A549 (cell line): ENCODE data around the gene AMOTL1. TPM values are rescaled to one million over a fixed set of nuclear protein-coding genes. Genes with fewer than 3 reads are reported as not detected.
A peak's percentile ranks its signal among the peaks of the same experiment; 100 is the strongest.

ENCODE experiments used
- ATAC-seq, 2 experiments: fragments of 200-7000 bp in 1 of 2; fragments of >200 bp in 1 of 2; cut with Nextera tagmentation in 1 of 2; cut with Tn5 transposase in 1 of 2; 3 replicates each; pipeline versions ENCODE4 v1.8.0 to v1.9.1; 2018 to 2020; ENCODE audit warnings: mild to moderate bottlenecking in 1 of 2, moderate library complexity in 1 of 2
- CTCF ChIA-PET: fragments of 300-600 bp; sonication (Branson Sonifier 250); formaldehyde crosslinking; extraction: SDS; loops from one replicate; lab custom pipeline; 2021; ENCODE audit warnings: antibody characterized with exemption, inconsistent platforms; lab: Yijun Ruan, JAX
- POLR2A ChIA-PET: fragments of 350-600 bp; formaldehyde crosslinking; extraction: SDS; loops from one replicate; lab custom pipeline; 2021; ENCODE audit warnings: antibody characterized with exemption, inconsistent platforms; lab: Yijun Ruan, JAX
- DNase-seq, 2 experiments: peaks; one replicate each; pipeline versions ENCODE4 v3.0.0 to v3.0.0-alpha.2; 2011 to 2016; ENCODE audit warnings: low read depth in 1 of 2, low spot score in 1 of 2
- FAIRE-seq: peaks from 2 replicates; lab custom pipeline; 2011; peaks lifted over from hg19 to GRCh38; lab: Jason Lieb, UNC
- H3K27ac ChIP-seq, 2 experiments: fragments of >200 bp; sonication (Bioruptor Twin); formaldehyde crosslinking; 3 replicates each; pipeline ENCODE4 v1.5.1; 2016 to 2017
- H3K4me1 ChIP-seq: fragments of >200 bp; sonication (Bioruptor Twin); formaldehyde crosslinking; 3 replicates; pipeline ENCODE4 v1.6.1; 2016
- H3K4me2 ChIP-seq: fragments of >200 bp; sonication (Bioruptor Twin); formaldehyde crosslinking; 3 replicates; pipeline ENCODE4 v1.6.1; 2016
- H3K4me3 ChIP-seq: fragments of >200 bp; sonication (Bioruptor Twin); formaldehyde crosslinking; 3 replicates; pipeline ENCODE4 v1.5.1; 2016
- H3K9me3 ChIP-seq: fragments of >200 bp; sonication (Bioruptor Twin); formaldehyde crosslinking; 3 replicates; pipeline ENCODE4 v1.6.1; 2016
- CEBPB ChIP-seq, 2 experiments: fragments of >200 bp in 1 of 2; sonication (Bioruptor Twin) in 1 of 2; formaldehyde crosslinking in 1 of 2; IDR thresholded peaks; 2 replicates each; pipeline ENCODE4 v1.6.1; 2012 to 2016
- CHD4 ChIP-seq: fragments of 200-600 bp; sonication (generic); IDR thresholded peaks from 2 replicates; pipeline ENCODE4 v1.6.1; 2016; ENCODE audit warnings: antibody characterized with exemption, mild to moderate bottlenecking, borderline replicate concordance
- EHF ChIP-seq: fragments of 250-450 bp; sonication (Bioruptor Pico); IDR thresholded peaks from 2 replicates; pipeline ENCODE4 v1.5.0; 2020; ENCODE audit warnings: mild to moderate bottlenecking
- FOSL2 ChIP-seq, 2 experiments: fragments of 450-650 bp in 1 of 2; fragments of >200 bp in 1 of 2; sonication (Bioruptor Twin) in 1 of 2; formaldehyde crosslinking; IDR thresholded peaks; 2 replicates each; pipeline versions ENCODE4 v1.5.0 to v1.6.1; 2016 to 2020; ENCODE audit warnings: mild to moderate bottlenecking in 1 of 2, moderate library complexity in 1 of 2
- FOXS1 ChIP-seq: fragments of 250-450 bp; sonication (Bioruptor Pico); IDR thresholded peaks from 2 replicates; pipeline ENCODE4 v1.5.0; 2020; ENCODE audit warnings: mild to moderate bottlenecking, moderate library complexity
- HOXB5 ChIP-seq: fragments of 250-450 bp; sonication (Bioruptor Pico); IDR thresholded peaks from 2 replicates; pipeline ENCODE4 v1.5.0; 2020; ENCODE audit warnings: mild to moderate bottlenecking, moderate library complexity
- JUN ChIP-seq, 2 experiments: fragments of >200 bp; sonication (Bioruptor Twin); formaldehyde crosslinking; IDR thresholded peaks; 2 replicates in 1 of 2; 3 replicates in 1 of 2; pipeline ENCODE4 v1.6.1; 2016 to 2017
- KDM1A ChIP-seq: fragments of 200-600 bp; sonication (generic); IDR thresholded peaks from 2 replicates; pipeline ENCODE4 v1.6.1; 2016; ENCODE audit warnings: low read depth, mild to moderate bottlenecking
- MAFK ChIP-seq: fragments of 450-650 bp; IDR thresholded peaks from 2 replicates; pipeline ENCODE4 v1.6.1; 2014; ENCODE audit not compliant: partially characterized antibody
- NPAS2 ChIP-seq: fragments of 250-450 bp; sonication (Bioruptor Pico); IDR thresholded peaks from 2 replicates; pipeline ENCODE4 v1.8.0; 2022; ENCODE audit warnings: mild to moderate bottlenecking, moderate library complexity, borderline replicate concordance
- PHF8 ChIP-seq: fragments of 200-600 bp; sonication (generic); IDR thresholded peaks from 2 replicates; pipeline ENCODE4 v1.6.1; 2016; ENCODE audit warnings: low read depth, mild to moderate bottlenecking, antibody characterized with exemption, moderate library complexity, borderline replicate concordance
- ZC3H11A ChIP-seq: fragments of 450-650 bp; IDR thresholded peaks from 2 replicates; pipeline ENCODE4 v1.6.1; 2014; ENCODE audit warnings: antibody characterized with exemption, mild to moderate bottlenecking
- WGBS: methylation state at CpG from one replicate; pipeline ENCODE4 v1.1.6; 2017; ENCODE audit errors: missing lambda C conversion rate; 5-methylcytosine and 5-hydroxymethylcytosine counted together
- polyA plus RNA-seq, 4 experiments: library from polyadenylated mRNA; depleted of rRNA in 3 of 4; stranded (reverse); fragments of >200 nt; fragmentation: RNase III in 1 of 4; extraction: RNeasy Plus Mini Kit Qiagen cat#74134 plus additional on column Dnase treatment in 1 of 4; gene quantifications; 2 replicates in 3 of 4; 3 replicates in 1 of 4; pipeline ENCODE4 v1.2.3, GENCODE V29; 2011 to 2017
- TF ChIP-seq, protein P1 (sequence below): IDR thresholded peaks from 2 replicates; pipeline ENCODE4 v1.6.1; 2012
- TF ChIP-seq, protein P2 (sequence below): fragments of 200-600 bp; sonication (generic); IDR thresholded peaks from 2 replicates; pipeline ENCODE4 v1.6.1; 2016; ENCODE audit warnings: antibody characterized with exemption, mild to moderate bottlenecking, moderate library complexity
- TF ChIP-seq, protein P3 (sequence below): fragments of >200 bp; sonication (Bioruptor Twin); formaldehyde crosslinking; IDR thresholded peaks from 3 replicates; pipeline ENCODE4 v1.6.1; 2016
- TF ChIP-seq, protein P4 (sequence below): fragments of 250-450 bp; sonication (Bioruptor Pico); IDR thresholded peaks from 2 replicates; pipeline ENCODE4 v1.5.0; 2021; ENCODE audit warnings: mild to moderate bottlenecking, moderate library complexity, borderline replicate concordance

Gene AMOTL1
- polyA plus RNA-seq, 2 of the 4 experiments (the other 2 are of a cell fraction): 3.9 to 12.2 TPM

DNA sequence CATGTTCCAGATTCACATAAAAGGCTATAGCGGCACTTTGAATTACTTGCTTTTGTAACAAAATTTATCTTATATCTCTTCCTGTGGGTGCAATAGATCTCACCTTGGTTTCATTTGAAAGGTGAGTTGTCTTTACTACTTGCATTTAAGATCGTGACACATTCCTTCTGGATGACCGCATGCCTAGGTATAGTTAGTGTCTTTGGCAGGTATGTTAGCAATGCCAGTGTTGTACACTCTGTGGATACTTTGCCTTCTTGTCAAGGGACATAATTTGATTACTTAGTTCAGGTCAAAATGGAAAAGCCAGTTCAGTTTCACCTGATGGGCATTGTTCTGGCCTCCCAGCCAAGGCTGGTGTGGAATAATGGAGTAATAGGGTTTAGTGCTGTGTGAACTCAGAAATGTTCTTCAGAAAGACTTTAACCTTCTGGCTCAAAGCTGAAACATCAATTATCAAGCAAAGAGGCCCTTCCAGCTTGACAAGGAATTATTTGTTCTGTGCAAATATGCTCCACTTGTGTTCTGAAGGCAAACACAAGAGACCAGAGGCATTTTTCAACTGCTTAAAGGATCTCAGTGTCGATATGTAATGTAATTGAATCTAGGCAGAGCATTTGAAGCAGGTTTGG is 64.6 kb downstream of the AMOTL1 start:
- ChIA-PET POLR2A (no interaction called here), CTCF (no interaction called here)
- H3K4me3 ChIP-seq: no peak overlapping the region
- no peak for DNase-seq
- no peak for FAIRE-seq
- no peak overlapping the region for H3K4me2 ChIP-seq
- no peaks in the 10 kb centered on the region for H3K9me3 ChIP-seq
- TF ChIP-seq CEBPB (IDR thresholded peaks at IDR 0.05) (no peak), PHF8 (no peak), JUN (IDR thresholded peaks at IDR 0.05) (no peak), KDM1A (no peak), FOSL2 (IDR thresholded peaks at IDR 0.05) (no peak), FOSL2 (CRISPR knock-in tag; IDR thresholded peaks at IDR 0.05) (no peak), CHD4 (no peak), NPAS2 (no peak), EHF (CRISPR knock-in tag) (no peak), HOXB5 (CRISPR knock-in tag) (no peak)
- TF ChIP-seq, protein P1, sequence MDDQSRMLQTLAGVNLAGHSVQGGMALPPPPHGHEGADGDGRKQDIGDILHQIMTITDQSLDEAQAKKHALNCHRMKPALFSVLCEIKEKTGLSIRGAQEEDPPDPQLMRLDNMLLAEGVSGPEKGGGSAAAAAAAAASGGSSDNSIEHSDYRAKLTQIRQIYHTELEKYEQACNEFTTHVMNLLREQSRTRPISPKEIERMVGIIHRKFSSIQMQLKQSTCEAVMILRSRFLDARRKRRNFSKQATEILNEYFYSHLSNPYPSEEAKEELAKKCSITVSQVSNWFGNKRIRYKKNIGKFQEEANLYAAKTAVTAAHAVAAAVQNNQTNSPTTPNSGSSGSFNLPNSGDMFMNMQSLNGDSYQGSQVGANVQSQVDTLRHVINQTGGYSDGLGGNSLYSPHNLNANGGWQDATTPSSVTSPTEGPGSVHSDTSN: no peak
- peaks cover 19% of the 10 kb centered on the region for H3K4me1 ChIP-seq
- no peak; a peak in 1 of 6 replicates for ATAC-seq
- H3K27ac ChIP-seq: no peak overlapping the region
- WGBS: 74% methylated on average over 4 of the region's 4 CpGs

DNA sequence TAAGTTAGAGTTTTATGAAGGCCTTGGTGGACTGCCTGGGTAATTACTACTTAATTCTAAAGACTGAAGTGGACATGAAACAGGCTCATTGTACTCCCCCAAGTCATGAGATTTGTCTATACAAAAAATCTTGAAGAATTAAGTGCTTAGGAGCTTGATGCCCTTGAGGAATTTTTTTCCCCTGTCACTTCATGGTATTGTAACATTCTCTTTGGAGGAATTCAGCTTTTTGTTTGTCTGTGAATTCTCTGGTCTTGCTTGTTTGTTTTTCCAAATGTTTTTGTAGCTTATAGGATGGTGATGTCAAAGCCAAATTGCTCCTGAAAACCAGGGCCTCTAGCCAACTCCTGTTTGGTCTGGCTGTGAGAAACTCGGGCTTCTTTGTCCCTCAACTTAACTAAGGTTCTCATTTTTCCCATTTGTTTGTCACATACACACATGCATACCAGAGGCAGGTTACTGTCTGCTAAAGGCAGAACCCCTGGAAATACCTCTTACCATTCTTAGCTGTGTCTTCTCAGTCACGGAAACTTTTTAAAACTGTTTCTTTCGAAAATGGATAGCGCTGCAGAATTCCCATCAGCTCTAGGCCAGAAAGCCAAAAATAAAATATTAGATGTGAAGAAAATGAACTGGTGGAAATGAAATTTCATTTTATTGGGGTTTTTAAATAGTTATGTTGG is 66.9 kb downstream of the AMOTL1 start:
- ATAC-seq (no peak), DNase-seq (no peak), FAIRE-seq (no peak)
- CTCF ChIA-PET: interaction anchor here (1.9 kb wide), 1 partner anchor 11 kb away, joined by 5 read pairs; no protein-coding TSS in a partner anchor
- Histone ChIP-seq H3K27ac (no peak overlapping the region), H3K4me2 (peak overlapping the region; percentile 19; the same call in 2 of the 3 replicates), H3K4me1 (peaks cover 25% of the 10 kb centered on the region), H3K9me3 (no peaks in the 10 kb centered on the region), H3K4me3 (no peak overlapping the region)
- WGBS: 81% methylated on average over 4 of the region's 4 CpGs
- POLR2A ChIA-PET: no interaction called here
- no peak for TF ChIP-seq ZC3H11A
- no peak for TF ChIP-seq EHF (CRISPR knock-in tag)
- TF ChIP-seq CHD4: no peak
- TF ChIP-seq, protein P2, sequence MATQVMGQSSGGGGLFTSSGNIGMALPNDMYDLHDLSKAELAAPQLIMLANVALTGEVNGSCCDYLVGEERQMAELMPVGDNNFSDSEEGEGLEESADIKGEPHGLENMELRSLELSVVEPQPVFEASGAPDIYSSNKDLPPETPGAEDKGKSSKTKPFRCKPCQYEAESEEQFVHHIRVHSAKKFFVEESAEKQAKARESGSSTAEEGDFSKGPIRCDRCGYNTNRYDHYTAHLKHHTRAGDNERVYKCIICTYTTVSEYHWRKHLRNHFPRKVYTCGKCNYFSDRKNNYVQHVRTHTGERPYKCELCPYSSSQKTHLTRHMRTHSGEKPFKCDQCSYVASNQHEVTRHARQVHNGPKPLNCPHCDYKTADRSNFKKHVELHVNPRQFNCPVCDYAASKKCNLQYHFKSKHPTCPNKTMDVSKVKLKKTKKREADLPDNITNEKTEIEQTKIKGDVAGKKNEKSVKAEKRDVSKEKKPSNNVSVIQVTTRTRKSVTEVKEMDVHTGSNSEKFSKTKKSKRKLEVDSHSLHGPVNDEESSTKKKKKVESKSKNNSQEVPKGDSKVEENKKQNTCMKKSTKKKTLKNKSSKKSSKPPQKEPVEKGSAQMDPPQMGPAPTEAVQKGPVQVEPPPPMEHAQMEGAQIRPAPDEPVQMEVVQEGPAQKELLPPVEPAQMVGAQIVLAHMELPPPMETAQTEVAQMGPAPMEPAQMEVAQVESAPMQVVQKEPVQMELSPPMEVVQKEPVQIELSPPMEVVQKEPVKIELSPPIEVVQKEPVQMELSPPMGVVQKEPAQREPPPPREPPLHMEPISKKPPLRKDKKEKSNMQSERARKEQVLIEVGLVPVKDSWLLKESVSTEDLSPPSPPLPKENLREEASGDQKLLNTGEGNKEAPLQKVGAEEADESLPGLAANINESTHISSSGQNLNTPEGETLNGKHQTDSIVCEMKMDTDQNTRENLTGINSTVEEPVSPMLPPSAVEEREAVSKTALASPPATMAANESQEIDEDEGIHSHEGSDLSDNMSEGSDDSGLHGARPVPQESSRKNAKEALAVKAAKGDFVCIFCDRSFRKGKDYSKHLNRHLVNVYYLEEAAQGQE: no peak
- TF ChIP-seq, protein P3, sequence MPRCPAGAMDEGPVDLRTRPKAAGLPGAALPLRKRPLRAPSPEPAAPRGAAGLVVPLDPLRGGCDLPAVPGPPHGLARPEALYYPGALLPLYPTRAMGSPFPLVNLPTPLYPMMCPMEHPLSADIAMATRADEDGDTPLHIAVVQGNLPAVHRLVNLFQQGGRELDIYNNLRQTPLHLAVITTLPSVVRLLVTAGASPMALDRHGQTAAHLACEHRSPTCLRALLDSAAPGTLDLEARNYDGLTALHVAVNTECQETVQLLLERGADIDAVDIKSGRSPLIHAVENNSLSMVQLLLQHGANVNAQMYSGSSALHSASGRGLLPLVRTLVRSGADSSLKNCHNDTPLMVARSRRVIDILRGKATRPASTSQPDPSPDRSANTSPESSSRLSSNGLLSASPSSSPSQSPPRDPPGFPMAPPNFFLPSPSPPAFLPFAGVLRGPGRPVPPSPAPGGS: no peak
- no peak for TF ChIP-seq MAFK
- TF ChIP-seq, protein P4, sequence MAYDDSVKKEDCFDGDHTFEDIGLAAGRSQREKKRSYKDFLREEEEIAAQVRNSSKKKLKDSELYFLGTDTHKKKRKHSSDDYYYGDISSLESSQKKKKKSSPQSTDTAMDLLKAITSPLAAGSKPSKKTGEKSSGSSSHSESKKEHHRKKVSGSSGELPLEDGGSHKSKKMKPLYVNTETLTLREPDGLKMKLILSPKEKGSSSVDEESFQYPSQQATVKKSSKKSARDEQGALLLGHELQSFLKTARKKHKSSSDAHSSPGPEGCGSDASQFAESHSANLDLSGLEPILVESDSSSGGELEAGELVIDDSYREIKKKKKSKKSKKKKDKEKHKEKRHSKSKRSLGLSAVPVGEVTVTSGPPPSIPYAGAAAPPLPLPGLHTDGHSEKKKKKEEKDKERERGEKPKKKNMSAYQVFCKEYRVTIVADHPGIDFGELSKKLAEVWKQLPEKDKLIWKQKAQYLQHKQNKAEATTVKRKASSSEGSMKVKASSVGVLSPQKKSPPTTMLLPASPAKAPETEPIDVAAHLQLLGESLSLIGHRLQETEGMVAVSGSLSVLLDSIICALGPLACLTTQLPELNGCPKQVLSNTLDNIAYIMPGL (CRISPR knock-in tag): no peak
- TF ChIP-seq JUN (IDR thresholded peaks at IDR 0.05): no peak
- no peak for TF ChIP-seq FOXS1 (CRISPR knock-in tag)
